Measurements from ENCODE around the gene BLOC1S1. TPM values are rescaled to one million over a fixed set of nuclear protein-coding genes. Genes with fewer than 3 reads are reported as not detected.

Gene BLOC1S1

DNA sequence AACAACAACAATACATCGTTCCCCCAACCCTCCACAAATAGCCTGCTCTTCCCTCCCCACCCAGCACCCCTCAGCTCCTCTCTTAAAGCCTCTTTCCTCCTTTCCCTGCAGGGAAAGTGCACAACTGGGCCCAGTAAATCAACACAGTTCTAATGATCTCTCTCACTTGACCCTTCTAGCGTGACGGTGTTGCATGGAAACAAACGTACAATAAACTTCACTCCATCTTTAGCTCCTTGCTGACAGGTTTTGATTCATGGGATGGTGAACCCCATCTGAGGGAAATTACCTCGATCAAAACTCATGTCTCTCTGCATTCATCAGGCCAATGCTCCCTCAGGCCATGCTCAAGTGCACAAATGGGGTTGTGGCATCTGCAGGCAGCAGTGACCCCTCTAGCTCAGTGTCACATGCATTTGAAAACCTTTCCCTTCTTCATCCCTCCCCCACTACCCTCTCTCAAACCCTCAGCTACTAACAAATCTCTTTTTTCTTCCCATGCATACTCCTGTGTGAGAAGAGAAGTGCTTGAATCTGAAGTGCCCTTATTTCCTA is 50.0 kb downstream of the BLOC1S1 start:
- Histone ChIP-seq H3K27me3 (ENCODE audit: control insufficient read depth in 1 of 2, insufficient read depth in 1 of 2, low read length in 2 of 2) (no peaks in the 10 kb centered on the region), H2AFZ (ENCODE audit: low read depth, low read length) (no peak overlapping the region), H2BK120ac (ENCODE audit: low read depth, low read length) (no peak overlapping the region), H3K79me1 (replicated peaks; ENCODE audit: low read length, poor library complexity, severe bottlenecking) (peaks cover 26% of the 10 kb centered on the region), H3K36me3 (ENCODE audit: control insufficient read depth in 1 of 2, insufficient read depth in 2 of 2, low read depth in 1 of 2, low read length in 2 of 2) (peaks cover 34 to 69% of the 10 kb centered on the region in 2 experiments), H2BK15ac (ENCODE audit: low read depth, poor library complexity, severe bottlenecking) (no peak overlapping the region), H3K9ac (ENCODE audit: low read length) (no peak overlapping the region), H2AK5ac (ENCODE audit: low read length, severe bottlenecking) (no peak overlapping the region), H3K27ac (ENCODE audit: low read length, poor library complexity, severe bottlenecking) (no peak overlapping the region), H3K23ac (ENCODE audit: low read length in 2 of 2) (no peak overlapping the region), H4K8ac (ENCODE audit: low read length) (no peak overlapping the region), H3K4me1 (ENCODE audit: control insufficient read depth, insufficient read depth, low read depth, low read length) (peaks cover 2% of the 10 kb centered on the region), H3K18ac (ENCODE audit: low read depth in 1 of 2, low read length in 2 of 2) (no peak overlapping the region), H3K4ac (ENCODE audit: low read depth in 1 of 2, low read length in 2 of 2) (no peak overlapping the region), H3K4me3 (ENCODE audit: insufficient read depth in 1 of 2, low read depth in 1 of 2, low read length in 2 of 2) (no peak overlapping the region), H3K4me2 (ENCODE audit: low read length, poor library complexity, severe bottlenecking) (no peak overlapping the region), H2BK5ac (ENCODE audit: low read depth, low read length, poor library complexity, severe bottlenecking) (no peak overlapping the region), H3K9me3 (ENCODE audit: control insufficient read depth, low read length) (no peaks in the 10 kb centered on the region), H4K91ac (ENCODE audit: low read length) (no peak overlapping the region), H3K14ac (ENCODE audit: low read length in 2 of 2) (no peak overlapping the region), H2BK12ac (ENCODE audit: low read length in 2 of 2) (no peak overlapping the region)
- WGBS = 74% methylated on average over 5 of the region's 5 CpGs
- no peak for DNase-seq

DNA sequence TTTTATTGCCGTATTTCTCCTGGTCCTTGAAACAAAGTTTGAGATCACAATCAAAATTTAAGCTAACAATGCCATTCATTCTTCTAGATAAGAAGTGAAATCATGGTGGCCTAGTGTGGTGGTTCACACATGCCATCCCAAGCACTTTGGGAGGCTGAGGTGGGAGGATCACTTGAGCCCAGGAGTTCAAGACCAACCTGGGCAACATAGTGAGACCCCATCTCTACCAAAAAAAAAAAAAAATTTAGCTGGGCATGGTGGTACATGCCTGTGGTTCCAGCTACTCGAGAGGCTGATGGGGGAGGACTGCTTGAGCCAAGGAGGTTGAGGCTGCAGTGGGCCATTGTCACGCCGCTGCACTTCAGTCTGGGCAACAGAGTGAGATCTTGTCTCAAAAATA is 51.3 kb downstream of the BLOC1S1 start:
- Histone ChIP-seq H2BK120ac (ENCODE audit: low read depth, low read length) (no peak overlapping the region), H2BK5ac (ENCODE audit: low read depth, low read length, poor library complexity, severe bottlenecking) (no peak overlapping the region), H3K4me3 (ENCODE audit: insufficient read depth in 1 of 2, low read depth in 1 of 2, low read length in 2 of 2) (no peak overlapping the region), H2BK12ac (ENCODE audit: low read length in 2 of 2) (no peak overlapping the region), H2BK15ac (ENCODE audit: low read depth, poor library complexity, severe bottlenecking) (no peak overlapping the region), H3K4ac (ENCODE audit: low read depth in 1 of 2, low read length in 2 of 2) (no peak overlapping the region), H3K14ac (ENCODE audit: low read length in 2 of 2) (no peak overlapping the region), H3K36me3 (ENCODE audit: control insufficient read depth in 1 of 2, insufficient read depth in 2 of 2, low read depth in 1 of 2, low read length in 2 of 2) (peaks cover 31 to 71% of the 10 kb centered on the region in 2 experiments), H3K27ac (ENCODE audit: low read length, poor library complexity, severe bottlenecking) (no peak overlapping the region), H3K79me1 (replicated peaks; ENCODE audit: low read length, poor library complexity, severe bottlenecking) (peaks cover 22% of the 10 kb centered on the region), H3K4me1 (ENCODE audit: control insufficient read depth, insufficient read depth, low read depth, low read length) (peaks cover 2% of the 10 kb centered on the region), H3K4me2 (ENCODE audit: low read length, poor library complexity, severe bottlenecking) (no peak overlapping the region), H3K23ac (ENCODE audit: low read length in 2 of 2) (no peak overlapping the region), H3K9me3 (ENCODE audit: control insufficient read depth, low read length) (no peaks in the 10 kb centered on the region), H3K18ac (ENCODE audit: low read depth in 1 of 2, low read length in 2 of 2) (no peak overlapping the region), H3K9ac (ENCODE audit: low read length) (no peak overlapping the region), H2AFZ (ENCODE audit: low read depth, low read length) (no peak overlapping the region), H4K91ac (ENCODE audit: low read length) (no peak overlapping the region), H4K8ac (ENCODE audit: low read length) (no peak overlapping the region), H2AK5ac (ENCODE audit: low read length, severe bottlenecking) (no peak overlapping the region), H3K27me3 (ENCODE audit: control insufficient read depth in 1 of 2, insufficient read depth in 1 of 2, low read length in 2 of 2) (no peaks in the 10 kb centered on the region)
- no peak for DNase-seq
- WGBS = 97% methylated on average over 3 of the region's 4 CpGs

Small RNAs within 50 kb of the gene (small RNA-seq; reads per million reads assigned to genes)
- gene AC009779.1 (ENCODE audit: low read depth) (not detected), gene RF00017 (ENCODE audit: low read depth) (not detected)

Measured in mesenchymal stem cell (in vitro differentiated cells and primary cell).